T-helper 2 cell treated with Interferon-gamma antibody and Interleukin-4, amounts not matched to agents 100 ng/mL and 5 ng/mL, for 36 hours (primary cell): Measurements from ENCODE around the gene ARHGAP42. TPM values are rescaled to one million over a fixed set of nuclear protein-coding genes. Genes with fewer than 3 reads are reported as not detected.
"Not testable (repeated sequence)": the region's sequence is repeated elsewhere in the genome, so short reads cannot be mapped to it uniquely, and the experiment has no call there.

Experiments
- intact Hi-C: fragments of 100-400 bp; cut with micrococcal nuclease; formaldehyde crosslinking; loops from one replicate; pipeline ENCODE4 v1.15.1; 2023
- total RNA-seq: library from RNA; stranded (reverse); gene quantifications from 2 replicates; pipeline ENCODE4 v1.2.3, GENCODE V29; 2022

The ARHGAP42 gene
- total RNA-seq, 1 donor from 2014 or later, result 0.16 TPM

DNA sequence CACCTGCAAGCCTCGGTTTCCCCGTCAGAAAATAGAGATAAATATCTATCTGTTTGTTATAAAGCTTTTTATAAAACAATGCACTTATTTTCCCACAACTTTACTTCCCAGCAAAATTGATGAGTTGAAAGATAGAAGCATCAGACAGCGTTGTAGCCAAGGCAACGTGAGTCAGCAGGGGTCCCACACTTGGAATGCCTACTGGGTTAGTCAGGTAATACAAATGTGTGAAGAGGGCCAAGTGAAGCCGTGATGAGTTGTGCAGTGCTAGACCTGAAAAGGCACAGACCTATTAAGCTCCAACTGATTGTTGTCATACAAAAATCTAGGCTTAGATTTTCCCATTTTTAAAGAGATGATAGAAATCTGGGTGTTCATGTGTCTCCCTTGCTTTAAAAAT lies 323.8 kb downstream of the ARHGAP42 start:
- intact Hi-C loops, result no loop called here

DNA sequence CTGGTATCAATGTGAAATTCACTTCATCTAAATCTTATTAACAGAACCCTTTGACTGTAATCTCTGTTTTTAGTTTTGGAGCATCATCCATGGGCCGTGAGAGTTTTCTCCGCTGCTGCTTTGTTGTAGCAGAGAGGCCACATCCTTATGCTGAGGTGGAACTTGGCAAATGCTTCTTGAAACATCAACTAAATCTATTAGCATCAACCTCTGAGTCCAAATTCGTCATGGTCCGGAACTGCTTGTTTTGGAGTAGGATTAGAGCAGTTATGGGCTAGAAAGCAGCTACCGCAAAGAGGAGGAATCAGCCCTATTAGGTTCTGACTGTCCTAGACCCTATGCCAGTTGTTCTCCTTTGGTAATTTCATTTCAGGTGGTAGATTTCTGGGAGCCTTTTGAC lies 324.8 kb downstream of the ARHGAP42 start:
- intact Hi-C loops, result no loop called here

DNA sequence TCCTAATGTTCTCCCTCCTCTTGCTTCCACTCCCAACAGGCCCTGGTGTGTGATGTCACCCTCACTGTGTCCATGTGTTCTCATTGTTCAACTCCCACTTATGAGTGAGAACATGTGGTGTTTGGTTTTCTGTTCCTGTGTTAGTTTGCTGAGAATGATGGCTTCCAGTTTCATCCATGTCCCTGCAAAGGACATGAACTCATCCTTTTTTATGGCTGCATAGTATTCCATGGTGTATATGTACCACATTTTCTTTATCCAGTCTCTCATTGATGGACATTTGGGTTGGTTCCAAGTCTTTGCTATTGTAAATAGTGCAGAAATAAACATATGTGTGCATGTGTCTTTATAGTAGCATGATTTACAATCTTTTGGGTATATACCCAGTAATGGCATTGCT lies 326.6 kb downstream of the ARHGAP42 start:
- intact Hi-C loops, result not testable (repeated sequence)

DNA sequence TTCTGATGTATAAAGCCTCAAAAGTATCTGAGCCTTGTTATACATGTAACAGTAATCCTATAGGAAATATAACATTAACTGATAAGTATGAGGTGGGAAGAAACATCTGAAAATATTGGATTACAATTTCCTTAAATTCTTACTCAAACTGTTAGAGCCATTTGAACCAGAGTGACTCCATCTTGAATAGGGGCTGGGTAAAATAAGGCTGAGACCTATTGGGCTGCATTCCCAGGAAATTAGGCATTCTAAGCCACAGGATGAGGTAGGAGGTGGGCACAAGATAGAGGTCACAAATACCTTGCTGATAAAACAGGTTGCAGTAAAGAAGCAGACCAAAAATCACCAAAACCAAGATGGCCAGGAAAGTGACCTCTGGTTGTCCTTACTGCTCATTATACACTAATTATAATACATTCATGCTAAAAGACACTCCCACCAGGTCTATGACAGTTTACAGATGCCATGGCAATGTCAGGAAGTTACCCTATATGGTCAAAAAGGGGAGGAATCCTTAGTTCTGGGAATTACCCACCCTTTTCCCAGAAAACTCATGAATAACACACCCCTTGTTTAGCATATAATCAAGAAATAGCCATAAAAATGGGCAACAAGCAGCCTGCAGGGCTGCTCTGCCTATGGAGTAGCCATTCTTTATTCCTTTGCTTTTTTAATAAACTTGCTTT lies 327.7 kb downstream of the ARHGAP42 start:
- intact Hi-C loops, result no loop called here

DNA sequence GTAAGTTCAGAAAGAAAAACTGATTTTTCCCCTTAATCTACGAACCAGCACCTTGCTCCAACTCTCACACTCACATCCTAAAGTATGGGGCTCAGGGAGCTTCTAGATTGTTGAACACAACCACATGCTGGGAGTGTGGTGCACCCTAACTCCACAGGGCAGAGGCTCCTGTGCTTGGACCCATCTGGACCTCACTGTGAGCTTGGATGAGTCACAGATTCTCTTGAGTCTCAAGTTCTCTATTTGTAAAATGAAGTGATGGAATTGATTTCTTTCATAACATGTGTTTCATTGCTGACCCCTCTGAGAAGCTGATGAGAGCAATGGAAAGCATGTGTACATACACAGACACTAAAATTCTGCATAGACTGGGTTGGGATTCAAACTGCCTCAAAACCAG lies 332.8 kb downstream of the ARHGAP42 start:
- intact Hi-C loops, result no loop called here

DNA sequence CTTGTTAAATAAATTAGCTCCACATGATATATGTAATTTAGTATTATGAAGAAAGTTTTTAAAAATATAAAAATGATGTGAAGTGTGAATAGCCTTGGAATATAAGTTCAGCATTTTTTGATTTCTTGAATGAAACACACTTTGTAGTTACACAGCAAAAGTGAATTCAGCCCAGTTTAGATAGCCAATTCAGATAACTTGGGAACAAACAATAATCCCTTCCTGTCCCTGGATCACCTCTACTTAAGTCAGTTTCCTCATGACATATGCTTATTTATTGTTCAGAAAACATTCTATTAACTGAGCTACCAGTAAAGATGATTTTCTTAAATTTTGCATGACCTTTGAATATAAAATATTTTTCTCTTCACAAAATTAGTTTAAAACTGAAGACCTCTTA lies 335.2 kb downstream of the ARHGAP42 start:
- intact Hi-C loops, result no loop called here

DNA sequence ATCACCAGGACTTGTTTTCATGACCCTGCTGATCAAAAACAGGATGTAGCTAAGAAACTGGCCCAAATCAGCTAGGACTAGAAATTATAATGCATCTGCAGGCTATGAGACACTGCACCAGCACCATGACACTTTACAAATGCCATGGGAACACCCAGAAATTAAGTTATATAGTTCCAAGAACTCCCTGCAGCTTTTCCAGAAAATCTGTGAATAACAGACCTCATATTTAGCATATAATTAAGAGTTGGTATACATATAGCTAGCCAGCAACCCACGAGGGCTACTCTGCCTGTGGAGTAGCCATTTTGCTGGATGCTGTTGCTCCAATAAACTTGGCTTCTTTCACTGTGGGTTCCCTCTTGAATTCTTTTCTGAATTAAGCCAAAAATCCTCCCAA lies 341.6 kb downstream of the ARHGAP42 start:
- intact Hi-C loops, result no loop called here

DNA sequence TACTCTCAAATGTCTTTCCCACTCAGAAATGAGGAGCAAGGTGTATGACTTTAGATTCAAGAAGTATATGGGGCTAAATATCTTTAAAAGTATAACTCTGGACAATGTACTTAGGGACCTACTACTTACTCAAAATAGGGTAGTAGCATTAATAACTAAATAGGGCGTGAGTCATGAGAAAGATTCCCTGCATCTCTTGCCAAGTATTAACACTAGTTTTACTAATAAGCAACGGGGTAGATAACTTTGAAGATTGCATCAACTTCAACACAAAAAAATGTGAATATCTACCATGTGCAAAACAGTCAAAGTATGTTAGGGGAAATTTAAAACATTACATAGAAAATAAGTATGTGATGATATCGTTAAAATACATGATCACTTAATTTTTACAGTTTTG lies 342.9 kb downstream of the ARHGAP42 start:
- intact Hi-C loops, result no loop called here

DNA sequence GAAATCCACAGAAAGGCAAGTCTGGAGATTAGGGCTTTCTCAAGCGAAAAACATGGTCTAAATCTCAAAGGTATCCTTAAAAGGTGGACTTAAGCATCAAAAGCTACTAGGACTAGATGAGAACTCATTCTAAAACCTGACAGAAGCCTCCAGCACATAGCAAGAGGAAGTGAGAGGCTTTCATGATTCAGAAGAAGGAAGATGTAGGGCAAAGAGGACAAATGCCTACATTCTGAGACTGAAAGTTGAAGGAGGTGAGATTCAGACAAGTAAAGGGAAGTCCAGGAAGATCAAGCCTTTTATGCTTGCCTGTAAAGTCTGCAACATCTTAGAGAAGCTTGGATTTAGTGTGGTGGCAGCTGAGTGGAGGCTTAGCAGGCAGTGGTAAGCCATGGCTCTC lies 343.6 kb downstream of the ARHGAP42 start:
- intact Hi-C loops, result no loop called here

DNA sequence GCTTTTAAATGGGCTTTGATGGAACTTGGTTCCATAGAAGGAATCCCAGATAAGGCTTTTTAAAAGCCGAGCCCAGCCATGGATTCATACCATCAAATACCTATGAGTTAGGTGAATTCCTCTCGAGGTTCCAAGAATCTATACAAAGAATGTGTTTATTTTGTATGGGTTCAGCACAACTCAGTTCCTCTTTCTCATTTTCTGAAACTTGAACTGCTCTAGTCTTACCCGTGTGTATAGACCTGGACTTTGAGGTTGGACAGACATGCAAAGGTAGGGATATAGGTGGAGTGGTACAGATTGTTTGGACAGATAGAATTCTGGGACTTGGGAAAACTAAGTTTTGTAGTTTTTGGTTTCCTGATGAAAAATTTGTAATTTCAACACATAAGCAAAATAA lies 344.6 kb downstream of the ARHGAP42 start:
- intact Hi-C loops, result no loop called here

DNA sequence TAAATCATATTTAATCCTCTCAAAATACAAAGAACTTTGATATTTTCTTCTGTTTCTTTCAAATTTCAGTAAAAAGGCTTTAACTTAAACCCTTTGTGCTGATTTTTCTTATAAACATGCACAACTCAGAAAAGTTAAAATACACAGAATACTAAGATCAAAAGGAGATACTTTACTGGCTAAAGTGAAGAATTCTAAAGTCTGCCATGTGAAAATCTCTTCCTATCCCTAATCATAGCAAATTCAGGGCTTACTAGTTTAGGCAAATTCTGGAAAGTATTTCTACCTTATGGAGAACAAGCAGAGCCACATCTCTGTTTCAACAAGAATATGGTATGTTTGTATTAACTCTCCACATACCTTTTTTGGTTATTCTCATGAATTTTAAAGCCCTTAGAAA lies 345.9 kb downstream of the ARHGAP42 start:
- intact Hi-C loops, result no loop called here

DNA sequence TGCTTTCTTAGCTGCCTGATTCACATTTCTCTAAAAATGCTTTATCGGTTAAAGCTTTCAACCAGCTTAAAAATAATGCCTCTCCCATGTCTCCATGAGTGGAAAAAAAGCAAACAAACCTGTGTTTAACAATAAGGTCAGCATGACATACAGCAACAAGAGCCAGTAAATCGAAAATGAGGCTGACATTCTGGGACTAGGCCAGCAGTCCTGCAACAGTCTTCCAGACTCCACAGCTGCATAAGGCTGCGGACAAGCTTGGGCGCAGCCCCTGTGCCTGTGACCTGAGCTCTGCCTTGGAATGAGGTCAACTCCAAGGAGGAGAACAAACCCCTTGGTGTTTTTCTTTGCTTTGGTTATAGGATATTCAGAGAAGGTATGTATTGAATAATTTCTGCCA lies 347.0 kb downstream of the ARHGAP42 start:
- intact Hi-C loops, result no loop called here

DNA sequence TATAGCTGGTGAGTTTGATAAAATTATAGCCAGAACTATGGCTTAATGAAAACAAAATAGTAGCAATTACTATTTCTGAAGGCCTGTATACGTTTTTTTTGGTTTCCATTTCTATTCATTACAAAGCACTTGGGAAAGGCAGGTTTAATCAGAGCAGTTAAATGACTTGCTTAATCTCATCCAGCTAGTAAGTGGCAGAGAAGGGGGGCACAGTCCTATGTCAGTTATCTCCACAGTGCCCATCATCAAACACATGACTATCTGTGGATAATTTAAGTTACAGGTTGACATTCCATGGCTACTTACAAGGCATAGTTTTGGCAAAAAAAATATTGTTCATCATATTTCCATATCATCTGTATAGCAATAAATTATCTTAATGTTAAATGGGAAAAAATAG lies 348.8 kb downstream of the ARHGAP42 start:
- intact Hi-C loops, result no loop called here
